HCT116 (cell line): Measurements from ENCODE around the gene CDHR3.

Experiments used
- CTCF ChIP-seq, 3 experiments: fragments of 200-600 bp in 1 of 3; sonication (generic) in 1 of 3; IDR thresholded peaks in 2 of 3; conservative IDR thresholded peaks in 1 of 3; 2 replicates each; pipeline ENCODE4 v1.5.1; 2012 to 2017; ENCODE audit warnings: low read depth in 2 of 3, low read length in 2 of 3, antibody characterized with exemption in 1 of 3, borderline replicate concordance in 1 of 3, control low read depth in 1 of 3, mild to moderate bottlenecking in 1 of 3, mixed read lengths in 1 of 3, mixed run types in 1 of 3, moderate library complexity in 1 of 3; ENCODE audit not compliant: insufficient read depth in 1 of 3
- EGR1 ChIP-seq: IDR thresholded peaks from 2 replicates; pipeline ENCODE4 v1.6.1; 2012; ENCODE audit warnings: low read depth
- POLR2A ChIP-seq: IDR thresholded peaks from 2 replicates; pipeline ENCODE4 v1.7.0; 2011; ENCODE audit warnings: borderline replicate concordance; ENCODE audit not compliant: insufficient read depth, insufficient read length; ENCODE audit errors: extremely low read depth
- POLR2AphosphoS5 ChIP-seq: IDR thresholded peaks from 2 replicates; pipeline ENCODE4 v1.6.1; 2011; ENCODE audit warnings: mild to moderate bottlenecking, low read depth, low read length, moderate library complexity
- RAD21 ChIP-seq: IDR thresholded peaks from 2 replicates; pipeline ENCODE4 v1.6.1; 2012; ENCODE audit warnings: low read depth, mild to moderate bottlenecking
- SIN3A ChIP-seq: IDR thresholded peaks from 2 replicates; pipeline ENCODE4 v1.6.1; 2012; ENCODE audit warnings: low read depth
- SP1 ChIP-seq: IDR thresholded peaks from 2 replicates; pipeline ENCODE4 v1.6.1; 2012; ENCODE audit warnings: low read depth
- YY1 ChIP-seq: IDR thresholded peaks from 2 replicates; pipeline ENCODE4 v1.6.1; 2011; ENCODE audit warnings: low read length, low read depth, moderate library complexity, mild to moderate bottlenecking; ENCODE audit not compliant: insufficient replicate concordance; ENCODE audit errors: extremely low read depth
- ZNF274 ChIP-seq: fragments of 200-500 bp; sonication (Bioruptor generic); IDR thresholded peaks from 2 replicates; pipeline ENCODE4 v1.6.1; 2014; ENCODE audit warnings: mild to moderate bottlenecking, low read depth, low read length, inconsistent platforms

GRCh38 chr7:106070201-106070551, 107.1 kb downstream of the CDHR3 start:
- TF ChIP-seq YY1 (no peak), POLR2AphosphoS5 (no peak), CTCF (IDR thresholded peaks at IDR 0.05 in 2 of 3, conservative IDR thresholded peaks at IDR 0.05 in 1 of 3; ENCODE audit: borderline replicate concordance in 1 of 3, insufficient read depth in 1 of 3, low read depth in 2 of 3, low read length in 2 of 3) (no peak), SIN3A (no peak), SP1 (no peak), RAD21 (no peak), EGR1 (no peak), ZNF274 (no peak), POLR2A (no peak)
